T-helper 17 cell (primary cell): Measurements from ENCODE around the gene BANF2. TPM values are rescaled to one million over a fixed set of nuclear protein-coding genes. Genes with fewer than 3 reads are reported as not detected.
A peak's percentile ranks its signal among the peaks of the same experiment; 100 is the strongest.
"Not testable (repeated sequence)": the region's sequence is repeated elsewhere in the genome, so short reads cannot be mapped to it uniquely, and the experiment has no call there.

Experiments
- ATAC-seq: fragments of 150-1000 bp; cut with Tn5 transposase; 2 replicates; pipeline ENCODE4 v1.10.0; 2021; ENCODE audit warnings: mild to moderate bottlenecking, moderate library complexity
- DNase-seq, 3 donors: peaks; one replicate each; pipeline versions ENCODE4 v3.0.0 to v3.0.0-alpha.2; 2020 to 2021
- H3K9me3 ChIP-seq: one replicate; pipeline ENCODE4 v1.7.0; 2013; ENCODE audit warnings: low read length, mild to moderate bottlenecking; ENCODE audit not compliant: control insufficient read depth, poor library complexity, severe bottlenecking
- H3K27ac Mint-ChIP-seq: one replicate; pipeline ENCODE4 v1.8.0; 2022; ENCODE audit warnings: mild to moderate bottlenecking, moderate library complexity, mixed read lengths
- H3K27me3 Mint-ChIP-seq: one replicate; pipeline ENCODE4 v1.8.0; 2022; ENCODE audit warnings: mixed read lengths
- H3K36me3 Mint-ChIP-seq: one replicate; pipeline ENCODE4 v1.8.0; 2022; ENCODE audit warnings: low read depth, mixed read lengths
- H3K4me1 Mint-ChIP-seq: one replicate; pipeline ENCODE4 v1.8.0; 2022; ENCODE audit warnings: mild to moderate bottlenecking, mixed read lengths
- H3K4me3 Mint-ChIP-seq: one replicate; pipeline ENCODE4 v1.8.0; 2022; ENCODE audit warnings: mild to moderate bottlenecking, moderate library complexity, mixed read lengths
- total RNA-seq, 4 donors: library from RNA in 2 of 4; stranded (reverse) in 2 of 4; gene quantifications; one replicate each; pipeline ENCODE4 v1.2.3 and lab custom pipeline; 2022 to 2026

Gene BANF2
- total RNA-seq, 2 donors from 2014 or later = not detected

DNA sequence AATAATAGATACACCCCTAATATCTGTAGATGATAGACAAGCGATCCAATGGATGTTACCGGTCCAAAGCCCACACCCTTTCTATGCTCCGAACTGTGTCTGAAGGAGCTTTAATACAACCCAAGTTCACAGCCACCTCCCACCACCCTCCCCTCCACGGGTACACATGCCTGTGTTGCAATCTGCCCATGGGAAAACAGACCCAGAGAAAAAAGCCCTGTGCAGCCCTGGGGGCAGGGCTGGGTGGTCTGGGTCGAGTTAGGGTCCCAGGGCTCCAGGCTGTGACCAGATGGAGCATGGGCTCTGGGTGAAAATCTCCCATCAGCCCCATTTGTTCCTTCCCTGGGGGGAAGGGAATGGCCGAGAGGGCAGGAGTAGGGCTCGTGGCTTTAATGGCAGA, 65.8 kb downstream of the BANF2 start:
- Mint-ChIP-seq H3K27ac (no peak overlapping the region), H3K36me3 (peaks cover 4% of the 10 kb centered on the region), H3K27me3 (peaks cover 22% of the 10 kb centered on the region), H3K4me3 (no peak overlapping the region), H3K4me1 (no peaks in the 10 kb centered on the region)
- ATAC-seq = no peak
- no peak for DNase-seq
- H3K9me3 ChIP-seq = no peaks in the 10 kb centered on the region

DNA sequence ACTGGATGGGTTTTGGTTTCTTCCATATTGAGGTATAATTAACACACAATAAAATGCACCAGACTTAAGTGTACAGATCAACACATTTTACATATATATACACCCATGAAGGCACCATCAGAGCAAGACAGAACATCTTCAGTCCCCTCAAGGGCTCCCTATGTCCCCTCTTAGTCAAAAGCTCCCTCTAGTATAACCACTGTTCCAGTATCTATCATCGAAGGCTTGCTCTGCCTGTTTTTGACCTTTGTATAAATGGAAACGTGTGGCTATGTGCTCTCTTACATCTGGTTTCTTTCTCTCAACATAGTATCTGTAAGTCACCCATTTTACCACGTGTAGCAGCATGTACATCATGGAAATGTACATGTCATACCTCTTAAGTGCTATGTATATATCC, 66.5 kb downstream of the BANF2 start:
- DNase-seq (no peak), ATAC-seq (no peak)
- no peak overlapping the region for H3K4me3 Mint-ChIP-seq
- H3K9me3 ChIP-seq = no peaks in the 10 kb centered on the region
- H3K27ac Mint-ChIP-seq = no peak overlapping the region
- H3K36me3 Mint-ChIP-seq = peaks cover 4% of the 10 kb centered on the region
- H3K27me3 Mint-ChIP-seq = peaks cover 26% of the 10 kb centered on the region
- no peaks in the 10 kb centered on the region for H3K4me1 Mint-ChIP-seq

DNA sequence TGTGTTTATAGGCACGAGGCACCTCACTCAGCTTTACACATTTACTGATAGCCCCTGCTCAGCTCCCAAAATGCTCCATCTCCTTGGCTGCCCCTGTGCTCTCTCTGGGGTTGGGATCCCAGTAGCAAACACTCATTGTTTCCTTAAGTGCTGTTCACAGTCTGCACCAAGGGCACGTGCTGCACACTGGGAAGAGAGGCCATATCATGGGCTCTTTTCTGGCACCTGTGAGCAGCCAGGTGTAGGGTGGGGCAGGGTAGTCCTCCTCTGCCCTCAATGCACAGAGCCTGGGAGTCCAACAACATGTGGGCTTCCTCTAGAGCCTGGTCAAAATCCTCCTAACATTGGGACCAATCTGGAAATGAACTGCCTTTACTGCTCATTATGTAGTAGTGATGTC, 67.9 kb downstream of the BANF2 start:
- H3K27me3 Mint-ChIP-seq = peaks cover 27% of the 10 kb centered on the region
- no peaks in the 10 kb centered on the region for H3K9me3 ChIP-seq

GRCh38 chr20:17768271-17768670, 68.5 kb downstream of the BANF2 start:
- H3K4me1 Mint-ChIP-seq = peaks cover 4% of the 10 kb centered on the region
- H3K36me3 Mint-ChIP-seq = no peaks in the 10 kb centered on the region
- ATAC-seq (no peak), DNase-seq (no peak)
- H3K4me3 Mint-ChIP-seq = no peak overlapping the region
- H3K9me3 ChIP-seq = no peaks in the 10 kb centered on the region
- peaks cover 27% of the 10 kb centered on the region for H3K27me3 Mint-ChIP-seq
- no peak overlapping the region for H3K27ac Mint-ChIP-seq

More for the DNA sequence above, 67.9 kb downstream of the BANF2 start:
- ATAC-seq = no peak
- Mint-ChIP-seq H3K4me1 (peaks cover 4% of the 10 kb centered on the region), H3K27ac (peak overlapping the region; percentile 24), H3K36me3 (peaks cover 4% of the 10 kb centered on the region), H3K4me3 (no peak overlapping the region)
- DNase-seq = no peak

DNA sequence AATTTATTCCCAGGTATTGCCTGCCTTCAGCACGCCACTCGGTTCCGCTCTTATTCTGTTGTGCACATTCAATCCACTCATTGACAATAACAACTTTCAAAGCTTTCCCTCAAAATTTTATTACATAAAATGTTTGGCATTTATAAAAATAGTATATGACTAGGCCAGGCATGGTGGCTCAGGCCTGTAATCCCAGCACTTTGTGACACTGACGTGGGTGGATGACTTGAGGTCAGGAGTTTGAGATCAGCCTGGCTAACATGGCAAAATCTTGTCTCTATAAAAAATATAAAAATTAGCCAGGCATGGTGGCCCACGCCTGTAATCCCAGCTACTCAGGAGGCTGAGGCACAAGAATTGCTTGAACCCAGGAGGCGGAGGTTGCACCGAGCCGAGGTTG, 70.0 kb downstream of the BANF2 start:
- DNase-seq, H3K27ac Mint-ChIP-seq, H3K4me3 Mint-ChIP-seq, H3K4me1 Mint-ChIP-seq, ATAC-seq, H3K9me3 ChIP-seq, H3K36me3 Mint-ChIP-seq: not testable (repeated sequence)
- peaks cover 30% of the 10 kb centered on the region for H3K27me3 Mint-ChIP-seq

- DNase-seq (no peak), ATAC-seq (no peak)
- Mint-ChIP-seq H3K36me3 (peaks cover 3% of the 10 kb centered on the region), H3K4me1 (peaks cover 7% of the 10 kb centered on the region), H3K27ac (no peak overlapping the region), H3K4me3 (no peak overlapping the region), H3K27me3 (peaks cover 25% of the 10 kb centered on the region)
- H3K9me3 ChIP-seq = no peaks in the 10 kb centered on the region
Observed at GRCh38 chr20:17771206-17772004, 71.6 kb downstream of the BANF2 start.

- DNase-seq (no peak), ATAC-seq (no peak)
- H3K36me3 Mint-ChIP-seq = peaks cover 3% of the 10 kb centered on the region
- peaks cover 7% of the 10 kb centered on the region for H3K4me1 Mint-ChIP-seq
- H3K27me3 Mint-ChIP-seq = peaks cover 22% of the 10 kb centered on the region
- no peak overlapping the region for H3K4me3 Mint-ChIP-seq
- H3K9me3 ChIP-seq = no peaks in the 10 kb centered on the region
- no peak overlapping the region for H3K27ac Mint-ChIP-seq
Observed at GRCh38 chr20:17772005-17772343, 72.2 kb downstream of the BANF2 start.

DNA sequence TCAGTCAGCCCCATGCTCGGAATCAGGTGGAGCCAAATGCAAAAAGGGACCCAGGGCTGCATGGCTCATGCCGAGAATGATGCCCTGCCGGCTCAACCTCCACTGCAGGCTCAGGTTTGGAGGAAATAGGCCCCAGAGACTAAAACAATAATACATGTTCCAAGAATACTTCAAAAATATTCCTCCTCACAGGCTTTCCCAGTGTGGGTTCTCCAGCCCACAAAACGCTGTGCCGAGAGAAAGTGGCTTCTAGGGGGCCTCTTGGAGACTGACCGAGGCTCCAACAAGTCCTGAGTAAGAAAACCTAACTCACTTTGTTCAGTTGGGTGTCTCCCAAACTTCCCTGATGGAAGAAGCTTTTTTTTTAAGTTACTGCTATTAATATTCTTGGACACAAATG, 73.9 kb downstream of the BANF2 start:
- H3K4me1 Mint-ChIP-seq = peaks cover 7% of the 10 kb centered on the region

DNA sequence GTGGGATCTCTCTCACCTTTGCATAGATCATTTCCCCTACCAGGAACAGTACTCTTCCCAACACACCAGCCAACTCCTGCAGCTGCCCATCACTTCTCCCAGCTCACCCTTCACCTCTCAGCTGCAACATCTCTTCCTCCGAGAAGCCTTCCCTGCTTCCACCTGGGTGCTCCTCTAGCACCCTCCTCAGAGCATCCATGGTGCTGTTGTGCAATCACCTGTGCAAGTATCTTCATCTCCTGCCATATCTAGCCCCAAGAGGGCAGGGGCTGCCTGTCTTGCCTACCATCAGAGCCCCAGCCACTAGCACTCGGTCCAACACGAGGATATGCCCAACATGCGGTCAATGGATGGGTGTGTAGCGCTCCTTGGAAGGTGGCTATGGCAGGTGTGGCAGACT, 75.8 kb downstream of the BANF2 start:
- H3K4me3 Mint-ChIP-seq = no peak overlapping the region
- H3K27ac Mint-ChIP-seq = no peak overlapping the region
- no peaks in the 10 kb centered on the region for H3K9me3 ChIP-seq
- H3K36me3 Mint-ChIP-seq = peaks cover 3% of the 10 kb centered on the region
- peaks cover 26% of the 10 kb centered on the region for H3K27me3 Mint-ChIP-seq
- DNase-seq (no peak), ATAC-seq (no peak)
- peaks cover 7% of the 10 kb centered on the region for H3K4me1 Mint-ChIP-seq

More for the DNA sequence above, 73.9 kb downstream of the BANF2 start:
- Mint-ChIP-seq H3K4me3 (no peak overlapping the region), H3K36me3 (peaks cover 3% of the 10 kb centered on the region), H3K27ac (no peak overlapping the region), H3K27me3 (peaks cover 26% of the 10 kb centered on the region)
- H3K9me3 ChIP-seq = no peaks in the 10 kb centered on the region
- DNase-seq (no peak), ATAC-seq (no peak)

DNA sequence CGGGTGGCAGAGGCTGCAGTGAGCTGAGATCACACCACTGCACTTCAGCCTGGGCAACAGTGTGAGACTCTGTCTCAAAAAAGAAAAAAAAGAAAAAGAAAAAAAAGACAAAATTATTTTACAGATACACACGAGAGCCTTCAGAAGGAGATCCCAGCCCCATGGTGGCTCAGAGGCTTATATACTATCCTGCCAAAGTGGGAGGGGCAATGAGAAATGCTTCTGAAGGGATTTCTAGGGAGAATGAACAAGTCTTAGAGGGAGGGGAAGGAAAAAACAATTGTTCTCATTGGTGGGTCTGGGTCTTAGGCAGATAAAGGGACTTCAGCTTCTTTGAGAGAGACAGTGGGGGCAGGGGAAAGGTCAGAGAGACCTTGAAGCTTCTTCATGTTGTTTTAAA, 76.8 kb downstream of the BANF2 start:
- peaks cover 3% of the 10 kb centered on the region for H3K36me3 Mint-ChIP-seq
- peaks cover 21% of the 10 kb centered on the region for H3K27me3 Mint-ChIP-seq
- peak overlapping the region; percentile 14 for H3K27ac Mint-ChIP-seq
- H3K4me3 Mint-ChIP-seq = no peak overlapping the region
- DNase-seq (no peak), ATAC-seq (no peak)
- H3K4me1 Mint-ChIP-seq = peaks cover 7% of the 10 kb centered on the region
- H3K9me3 ChIP-seq = no peaks in the 10 kb centered on the region

DNA sequence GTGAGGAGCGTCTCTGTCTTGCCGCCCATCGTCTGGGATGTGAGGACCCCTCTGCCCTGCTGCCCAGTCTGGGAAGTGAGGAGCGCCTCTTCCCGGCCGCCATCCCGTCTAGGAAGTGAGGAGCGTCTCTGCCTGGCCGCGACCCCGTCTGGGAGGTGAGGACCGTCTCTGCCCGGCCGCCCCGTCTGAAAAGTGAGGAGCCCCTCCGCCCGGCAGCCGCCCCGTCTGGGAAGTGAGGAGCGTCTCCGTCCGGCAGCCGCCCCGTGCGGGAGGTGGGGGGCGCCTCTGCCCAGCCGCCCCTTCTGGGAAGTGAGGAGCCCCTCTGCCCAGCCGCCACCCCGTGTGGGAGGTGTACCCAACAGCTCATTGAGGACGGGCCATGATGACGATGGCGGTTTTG, 79.2 kb downstream of the BANF2 start:
- not testable (repeated sequence) for DNase-seq, H3K4me1 Mint-ChIP-seq, H3K27ac Mint-ChIP-seq, H3K9me3 ChIP-seq, H3K36me3 Mint-ChIP-seq, ATAC-seq, H3K4me3 Mint-ChIP-seq
- H3K27me3 Mint-ChIP-seq = peaks cover 19% of the 10 kb centered on the region

- no peak overlapping the region for H3K4me3 Mint-ChIP-seq
- H3K27me3 Mint-ChIP-seq = peaks cover 6% of the 10 kb centered on the region
- ATAC-seq = no peak
Observed at GRCh38 chr20:17782768-17783167, 83.0 kb downstream of the BANF2 start.

GRCh38 chr20:17783671-17784070, 83.9 kb downstream of the BANF2 start:
- Mint-ChIP-seq H3K36me3 (no peaks in the 10 kb centered on the region), H3K4me1 (peaks cover 6% of the 10 kb centered on the region), H3K27me3 (peaks cover 6% of the 10 kb centered on the region), H3K4me3 (no peak overlapping the region), H3K27ac (peak overlapping the region; percentile 45)
- H3K9me3 ChIP-seq = no peaks in the 10 kb centered on the region
- ATAC-seq (no peak), DNase-seq (no peak)

More at GRCh38 chr20:17782768-17783167, 83.0 kb downstream of the BANF2 start:
- Mint-ChIP-seq H3K4me1 (peaks cover 6% of the 10 kb centered on the region), H3K27ac (peak overlapping the region; percentile 45), H3K36me3 (no peaks in the 10 kb centered on the region)
- DNase-seq = no peak
- no peaks in the 10 kb centered on the region for H3K9me3 ChIP-seq

- DNase-seq = no peak
- ATAC-seq = no peak
- peaks cover 6% of the 10 kb centered on the region for H3K27me3 Mint-ChIP-seq
- no peak overlapping the region for H3K27ac Mint-ChIP-seq
- H3K36me3 Mint-ChIP-seq = no peaks in the 10 kb centered on the region
- H3K4me3 Mint-ChIP-seq = no peak overlapping the region
- peaks cover 6% of the 10 kb centered on the region for H3K4me1 Mint-ChIP-seq
- H3K9me3 ChIP-seq = no peaks in the 10 kb centered on the region
Observed at GRCh38 chr20:17785007-17785406, 85.2 kb downstream of the BANF2 start.
